Amniotic epithelial cell (primary cell): ENCODE data around the gene SMARCE1.

Experiments used
- DNase-seq: peaks from one replicate; pipeline ENCODE4 v3.0.0-alpha.2; 2010; ENCODE audit warnings: low read depth

Gene SMARCE1

GRCh38 chr17:40579471-40579870, 68.1 kb downstream of the SMARCE1 start:
- DNase-seq, result no peak

DNA sequence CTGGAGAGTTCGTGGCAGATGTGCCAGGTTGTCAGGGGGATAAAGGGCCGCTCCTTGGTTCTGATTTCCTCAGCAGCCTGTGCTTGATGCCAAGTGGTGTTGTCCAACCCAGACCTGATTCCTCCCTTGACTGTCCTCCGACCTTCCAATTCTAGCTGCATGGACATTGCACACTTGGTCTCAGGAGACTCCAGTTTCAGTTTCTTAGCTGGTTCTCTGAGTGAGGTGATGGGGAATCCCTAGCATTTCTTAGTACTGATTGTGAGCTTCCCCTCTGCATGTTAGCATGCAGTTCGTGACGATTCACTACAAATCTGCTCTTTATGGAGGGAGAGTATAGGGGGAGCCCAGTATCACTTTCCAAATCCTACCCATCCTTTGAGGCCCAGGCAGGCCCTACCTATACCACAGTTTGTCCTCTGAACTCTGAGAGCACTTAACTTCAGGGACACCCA, 70.0 kb downstream of the SMARCE1 start:
- DNase-seq, result no peak

GRCh38 chr17:40576113-40576740, 71.4 kb downstream of the SMARCE1 start:
- DNase-seq, result no peak
